ENCODE results near the gene AMPH. TPM values are rescaled to one million over a fixed set of nuclear protein-coding genes. Genes with fewer than 3 reads are reported as not detected.

Gene AMPH
- total RNA-seq, 3 donors from 2014 or later (not counting 1 experiment from before 2014, with no cell fraction given) = 0.18 TPM; not detected in 2

- intact Hi-C loops (cut with micrococcal nuclease) = no loop called here
- H3K27ac ChIP-seq (ENCODE audit: low read length) = no peak overlapping the region
These were observed 2.4 kb downstream of the AMPH start for GRCh38 chr7:38628630-38629385.

DNA sequence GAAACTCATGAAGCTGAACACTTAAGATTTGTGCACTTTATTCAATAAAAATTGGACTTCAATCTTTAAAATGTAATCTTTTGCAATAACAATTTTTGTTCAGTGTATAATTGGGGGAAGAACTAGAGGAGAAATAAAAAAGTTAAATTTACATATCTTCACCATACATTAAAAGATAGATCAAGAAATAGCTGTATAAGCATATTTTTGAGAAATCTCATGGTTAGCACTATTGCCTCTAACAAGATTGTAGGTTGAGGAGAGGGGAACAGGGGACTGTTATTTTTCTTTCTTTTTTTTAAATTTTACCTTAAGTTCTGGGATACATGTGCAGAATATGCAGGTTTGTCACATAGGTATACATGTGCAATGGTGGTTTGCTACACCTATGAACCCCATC lies 5.3 kb downstream of the AMPH start:
- Histone ChIP-seq H3K4me1 (ENCODE audit: control insufficient read depth, insufficient read depth, low read length) (no peaks in the 10 kb centered on the region), H3K9me3 (ENCODE audit: control insufficient read depth, insufficient read depth, low read length) (peaks cover 5% of the 10 kb centered on the region), H3K27ac (ENCODE audit: low read length) (no peak overlapping the region), H3K36me3 (ENCODE audit: control insufficient read depth, insufficient read depth, low read length) (no peaks in the 10 kb centered on the region), H3K4me3 (ENCODE audit: low read length) (no peak overlapping the region), H3K27me3 (ENCODE audit: control insufficient read depth, insufficient read depth, low read length) (peaks cover 28% of the 10 kb centered on the region)
- Mint-ChIP-seq H3K27ac (no peak overlapping the region), H3K27me3 (ENCODE audit: low read depth in 2 of 2) (peaks cover 48 to 64% of the 10 kb centered on the region in 2 donors), H3K9me3 (peaks cover 6 to 10% of the 10 kb centered on the region in 2 donors), H3K36me3 (peaks cover 12% of the 10 kb centered on the region), H3K4me3 (no peak overlapping the region), H3K4me1 (no peaks in the 10 kb centered on the region)
- DNase-seq = no peak
- ATAC-seq = no peak
- intact Hi-C loops (cut with micrococcal nuclease) = no loop called here
- TF ChIP-seq CTCF (IDR thresholded peaks at IDR 0.05) = no peak

More at GRCh38 chr7:38628630-38629385, 2.4 kb downstream of the AMPH start:
- Mint-ChIP-seq H3K27ac (no peak overlapping the region), H3K27me3 (ENCODE audit: low read depth in 2 of 2) (peaks cover 64 to 82% of the 10 kb centered on the region in 2 donors), H3K4me1 (peaks cover 0 to 6% of the 10 kb centered on the region in 2 donors), H3K9me3 (peaks cover 6 to 10% of the 10 kb centered on the region in 2 donors), H3K36me3 (peaks cover 12% of the 10 kb centered on the region), H3K4me3 (no peak overlapping the region)
- ATAC-seq (no peak), DNase-seq (no peak)
- no peak for TF ChIP-seq CTCF (IDR thresholded peaks at IDR 0.05)
- Histone ChIP-seq H3K4me3 (ENCODE audit: low read length) (no peak overlapping the region), H3K36me3 (ENCODE audit: control insufficient read depth, insufficient read depth, low read length) (no peaks in the 10 kb centered on the region), H3K9me3 (ENCODE audit: control insufficient read depth, insufficient read depth, low read length) (peaks cover 5% of the 10 kb centered on the region), H3K27me3 (ENCODE audit: control insufficient read depth, insufficient read depth, low read length) (peaks cover 31% of the 10 kb centered on the region), H3K4me1 (ENCODE audit: control insufficient read depth, insufficient read depth, low read length) (no peaks in the 10 kb centered on the region)
- WGBS (ENCODE audit: insufficient coverage) = 66% methylated on average over 4 of the region's 5 CpGs

- H3K27me3 Mint-ChIP-seq (ENCODE audit: low read depth in 2 of 2) = peaks cover 27 to 44% of the 10 kb centered on the region in 2 donors
- no peaks in the 10 kb centered on the region for H3K4me1 ChIP-seq (ENCODE audit: control insufficient read depth, insufficient read depth, low read length)
These were observed 15.5 kb downstream of the AMPH start for GRCh38 chr7:38615665-38616064.

More at GRCh38 chr7:38615665-38616064, 15.5 kb downstream of the AMPH start:
- Mint-ChIP-seq H3K9me3 (no peaks in the 10 kb centered on the region), H3K4me1 (no peaks in the 10 kb centered on the region), H3K27ac (no peak overlapping the region), H3K4me3 (no peak overlapping the region), H3K36me3 (no peaks in the 10 kb centered on the region)
- no peaks in the 10 kb centered on the region for H3K36me3 ChIP-seq (ENCODE audit: control insufficient read depth, insufficient read depth, low read length)
- no peak for DNase-seq
- no peak for TF ChIP-seq CTCF (IDR thresholded peaks at IDR 0.05)
- intact Hi-C loops (cut with micrococcal nuclease) = no loop called here
- 60% methylated on average over 2 of the region's 2 CpGs for WGBS (ENCODE audit: insufficient coverage)
- ATAC-seq = no peak
- H3K27ac ChIP-seq (ENCODE audit: low read length) = no peak overlapping the region
- no peaks in the 10 kb centered on the region for H3K27me3 ChIP-seq (ENCODE audit: control insufficient read depth, insufficient read depth, low read length)
- H3K4me3 ChIP-seq (ENCODE audit: low read length) = no peak overlapping the region
- H3K9me3 ChIP-seq (ENCODE audit: control insufficient read depth, insufficient read depth, low read length) = no peaks in the 10 kb centered on the region

Data from natural killer cell (primary cell).